K562 (cell line): ENCODE results near the gene VPS18. TPM values are rescaled to one million over a fixed set of nuclear protein-coding genes. Genes with fewer than 3 reads are reported as not detected.

Experiments
- ATF3 ChIP-seq, 2 experiments: fragments of 450-650 bp in 1 of 2; sonication (generic) in 1 of 2; formaldehyde crosslinking in 1 of 2; IDR thresholded peaks in 1 of 2; conservative IDR thresholded peaks in 1 of 2; 2 replicates each; pipeline versions ENCODE4 v1.6.1 to v1.8.1; 2016 to 2023; ENCODE audit warnings: mild to moderate bottlenecking in 2 of 2, moderate library complexity in 2 of 2, inconsistent platforms in 1 of 2, missing genetic modification reagents in 1 of 2
- HNRNPL ChIP-seq: fragments of 200-400 bp; formaldehyde crosslinking; IDR thresholded peaks from 2 replicates; pipeline ENCODE4 v1.6.1; 2017; ENCODE audit warnings: low read depth, mild to moderate bottlenecking, low read length
- KDM1A ChIP-seq, 2 experiments: fragments of 450-650 bp; IDR thresholded peaks; 2 replicates each; pipeline ENCODE4 v1.6.1; 2016; ENCODE audit warnings: mild to moderate bottlenecking in 2 of 2
- L3MBTL2 ChIP-seq: fragments of 450-650 bp; IDR thresholded peaks from 2 replicates; pipeline ENCODE4 v1.6.1; 2016; ENCODE audit warnings: mild to moderate bottlenecking, moderate library complexity
- MYC ChIP-seq, 2 experiments: fragments of 250-450 bp in 1 of 2; sonication (Bioruptor Pico) in 1 of 2; IDR thresholded peaks; 2 replicates each; pipeline versions ENCODE4 v1.5.1 to v1.6.1; 2012 to 2021; ENCODE audit warnings: low read depth in 2 of 2, borderline replicate concordance in 1 of 2, improper control_type of control experiment in 1 of 2, low read length in 1 of 2, mild to moderate bottlenecking in 1 of 2, moderate library complexity in 1 of 2
- NCOA2 ChIP-seq, 2 experiments: fragments of 450-650 bp; IDR thresholded peaks; 2 replicates each; pipeline ENCODE4 v1.6.1; 2018; ENCODE audit warnings: mild to moderate bottlenecking in 2 of 2, moderate library complexity in 1 of 2; ENCODE audit not compliant: partially characterized antibody in 2 of 2
- NFYB ChIP-seq: IDR thresholded peaks from 2 replicates; pipeline ENCODE4 v1.6.1; 2011; ENCODE audit warnings: mild to moderate bottlenecking, moderate library complexity; ENCODE audit not compliant: insufficient read length; ENCODE audit errors: extremely low read depth
- POLR2AphosphoS5 ChIP-seq: IDR thresholded peaks from 2 replicates; pipeline ENCODE4 v1.6.1; 2011; ENCODE audit warnings: mild to moderate bottlenecking, low read depth, low read length, moderate library complexity; ENCODE audit not compliant: control insufficient read depth, insufficient read depth
- SAP30 ChIP-seq: fragments of 200-600 bp; sonication (generic); IDR thresholded peaks from 2 replicates; pipeline ENCODE4 v1.6.1; 2012; ENCODE audit warnings: borderline replicate concordance, low read depth, mild to moderate bottlenecking, moderate library complexity, low read length, control low read depth, inconsistent platforms; ENCODE audit not compliant: insufficient read depth, poor library complexity, severe bottlenecking
- STAG1 ChIP-seq: sonication (generic); formaldehyde crosslinking; IDR thresholded peaks from 2 replicates; pipeline ENCODE4 v1.5.0; 2020; ENCODE audit warnings: missing genetic modification reagents, borderline replicate concordance
- TEAD2 ChIP-seq: fragments of 450-650 bp; IDR thresholded peaks from 2 replicates; pipeline ENCODE4 v1.6.1; 2016; ENCODE audit warnings: missing genetic modification characterization, control low read depth, missing compliant biosample characterization
- ZNF124 ChIP-seq: sonication (generic); formaldehyde crosslinking; IDR thresholded peaks from 2 replicates; pipeline ENCODE4 v1.8.1; 2022; ENCODE audit warnings: missing genetic modification reagents
- polyA plus RNA-seq, 8 experiments: library from polyadenylated mRNA; depleted of rRNA in 4 of 8; stranded (reverse) in 5 of 8; unstranded in 3 of 8; fragments of >200 nt; fragmentation: Nextera tagmentation in 2 of 8; fragmentation: Illumina TruSeq in 1 of 8; extraction: Ambion mirVana in 2 of 8; extraction: Trizol in 1 of 8; gene quantifications; 2 replicates each; pipeline versions ENCODE4 v1.2.1 to v1.2.3, GENCODE V29; 2011 to 2014; ENCODE audit warnings: inconsistent platforms in 1 of 8, missing spikeins in 1 of 8
- total RNA-seq, 7 experiments: library from RNA; depleted of rRNA in 6 of 7; stranded (reverse); fragments of >200 nt in 6 of 7; fragmentation: Illumina TruSeq in 2 of 7; extraction: Trizol in 2 of 7; gene quantifications; 2 replicates each; pipeline versions ENCODE4 v1.2.1 to v1.2.3, GENCODE V29; 2011 to 2021; ENCODE audit warnings: low replicate concordance in 1 of 7
- TF ChIP-seq, protein P1 (sequence below): sonication (generic); formaldehyde crosslinking; IDR thresholded peaks from 2 replicates; pipeline ENCODE4 v1.4.0; 2020; ENCODE audit warnings: mild to moderate bottlenecking, missing genetic modification reagents
- TF ChIP-seq, protein P2 (sequence below): fragments of 450-650 bp; formaldehyde crosslinking; IDR thresholded peaks from 2 replicates; pipeline ENCODE4 v1.4.0; 2022; ENCODE audit warnings: mild to moderate bottlenecking, moderate library complexity
- TF ChIP-seq, protein P3 (sequence below), 2 experiments: IDR thresholded peaks; 2 replicates each; pipeline ENCODE4 v1.6.1; 2011; ENCODE audit warnings: borderline replicate concordance in 1 of 2, control low read depth in 1 of 2, low read depth in 1 of 2, low read length in 1 of 2, mild to moderate bottlenecking in 1 of 2, mixed read lengths in 1 of 2, moderate library complexity in 1 of 2; ENCODE audit not compliant: insufficient read depth in 1 of 2, insufficient read length in 1 of 2, poor library complexity in 1 of 2, severe bottlenecking in 1 of 2; ENCODE audit errors: extremely low read depth in 1 of 2
- TF ChIP-seq, protein P4 (sequence below): sonication (generic); formaldehyde crosslinking; IDR thresholded peaks from 2 replicates; pipeline ENCODE4 v1.8.1; 2022; ENCODE audit warnings: missing genetic modification reagents

VPS18 gene
- total and polyA plus RNA-seq, 9 of the 15 experiments (the other 6 are each of a cell fraction or from before 2014, with no cell fraction given), result 0.73 to 19.9 (median 8.5) TPM

DNA sequence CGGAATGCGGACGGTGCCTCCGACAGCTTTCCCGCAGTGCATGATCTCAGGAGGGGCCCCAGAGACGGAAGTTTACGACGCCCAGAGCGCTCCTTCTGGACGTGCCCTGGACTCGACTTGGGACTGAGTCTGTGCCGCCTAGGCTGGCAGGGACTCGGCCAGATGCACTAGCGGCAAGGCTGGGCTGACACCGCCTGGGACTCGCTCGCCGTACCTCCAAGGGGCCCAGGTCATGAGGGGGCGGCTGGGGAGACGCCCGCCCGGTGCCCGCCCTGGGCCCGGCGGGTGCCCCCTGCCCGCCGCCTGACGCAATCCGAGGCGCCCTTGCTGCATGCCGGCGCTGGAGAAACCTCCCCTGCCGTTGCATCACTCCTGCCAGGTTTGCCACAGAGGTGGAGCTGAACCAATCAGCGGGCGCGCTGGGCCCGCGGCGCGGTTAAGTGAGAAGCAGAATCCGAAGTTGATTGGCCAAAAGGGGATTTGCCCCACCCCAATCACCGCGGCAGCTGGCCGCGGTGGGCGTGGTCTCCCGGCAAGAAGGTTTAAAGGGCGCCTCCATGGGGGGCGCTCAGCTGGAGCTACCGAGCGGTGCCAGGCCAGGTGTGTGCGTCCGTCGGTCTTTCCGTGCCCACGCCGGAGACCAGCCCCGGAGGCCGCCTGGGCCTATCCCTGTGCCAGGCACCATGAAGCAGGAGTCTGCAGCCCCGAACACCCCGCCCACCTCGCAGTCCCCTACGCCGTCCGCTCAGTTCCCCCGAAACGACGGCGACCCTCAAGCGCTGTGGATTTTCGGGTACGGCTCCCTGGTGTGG lies 58.9 kb downstream of the VPS18 start, which contains the start of gene CHAC1 (continued):
- TF ChIP-seq, protein P1, sequence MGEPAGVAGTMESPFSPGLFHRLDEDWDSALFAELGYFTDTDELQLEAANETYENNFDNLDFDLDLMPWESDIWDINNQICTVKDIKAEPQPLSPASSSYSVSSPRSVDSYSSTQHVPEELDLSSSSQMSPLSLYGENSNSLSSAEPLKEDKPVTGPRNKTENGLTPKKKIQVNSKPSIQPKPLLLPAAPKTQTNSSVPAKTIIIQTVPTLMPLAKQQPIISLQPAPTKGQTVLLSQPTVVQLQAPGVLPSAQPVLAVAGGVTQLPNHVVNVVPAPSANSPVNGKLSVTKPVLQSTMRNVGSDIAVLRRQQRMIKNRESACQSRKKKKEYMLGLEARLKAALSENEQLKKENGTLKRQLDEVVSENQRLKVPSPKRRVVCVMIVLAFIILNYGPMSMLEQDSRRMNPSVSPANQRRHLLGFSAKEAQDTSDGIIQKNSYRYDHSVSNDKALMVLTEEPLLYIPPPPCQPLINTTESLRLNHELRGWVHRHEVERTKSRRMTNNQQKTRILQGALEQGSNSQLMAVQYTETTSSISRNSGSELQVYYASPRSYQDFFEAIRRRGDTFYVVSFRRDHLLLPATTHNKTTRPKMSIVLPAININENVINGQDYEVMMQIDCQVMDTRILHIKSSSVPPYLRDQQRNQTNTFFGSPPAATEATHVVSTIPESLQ (CRISPR knock-in tag), result no peak
- TF ChIP-seq TEAD2 (tag) (no peak), NCOA2 (IDR thresholded peaks at IDR 0.05; ENCODE audit: partially characterized antibody in 2 of 2) (no peak), STAG1 (CRISPR knock-in tag) (no peak), MYC (IDR thresholded peaks at IDR 0.05; ENCODE audit: low read depth, low read length) (peak; percentile 96), MYC (CRISPR knock-in tag; IDR thresholded peaks at IDR 0.05; ENCODE audit: borderline replicate concordance, low read depth) (no peak), NFYB (peak; percentile 36), L3MBTL2 (peak; percentile 72; the same call in 1 of the 2 replicates), KDM1A (IDR thresholded peaks at IDR 0.05) (no peak), POLR2AphosphoS5 (no peak), HNRNPL (peak; percentile 90), ZNF124 (CRISPR knock-in tag) (no peak), SAP30 (peak; percentile 85), ATF3 (IDR thresholded peaks at IDR 0.05) (peak; percentile 98), ATF3 (CRISPR knock-in tag; conservative IDR thresholded peaks at IDR 0.05) (no peak)
- TF ChIP-seq, protein P2, sequence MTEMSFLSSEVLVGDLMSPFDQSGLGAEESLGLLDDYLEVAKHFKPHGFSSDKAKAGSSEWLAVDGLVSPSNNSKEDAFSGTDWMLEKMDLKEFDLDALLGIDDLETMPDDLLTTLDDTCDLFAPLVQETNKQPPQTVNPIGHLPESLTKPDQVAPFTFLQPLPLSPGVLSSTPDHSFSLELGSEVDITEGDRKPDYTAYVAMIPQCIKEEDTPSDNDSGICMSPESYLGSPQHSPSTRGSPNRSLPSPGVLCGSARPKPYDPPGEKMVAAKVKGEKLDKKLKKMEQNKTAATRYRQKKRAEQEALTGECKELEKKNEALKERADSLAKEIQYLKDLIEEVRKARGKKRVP (CRISPR knock-in tag), result peak; percentile 98
- TF ChIP-seq, protein P3, sequence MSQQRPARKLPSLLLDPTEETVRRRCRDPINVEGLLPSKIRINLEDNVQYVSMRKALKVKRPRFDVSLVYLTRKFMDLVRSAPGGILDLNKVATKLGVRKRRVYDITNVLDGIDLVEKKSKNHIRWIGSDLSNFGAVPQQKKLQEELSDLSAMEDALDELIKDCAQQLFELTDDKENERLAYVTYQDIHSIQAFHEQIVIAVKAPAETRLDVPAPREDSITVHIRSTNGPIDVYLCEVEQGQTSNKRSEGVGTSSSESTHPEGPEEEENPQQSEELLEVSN (IDR thresholded peaks at IDR 0.05; ENCODE audit: borderline replicate concordance in 1 of 2, extremely low read depth in 1 of 2, insufficient read depth in 1 of 2, insufficient read length in 1 of 2, low read depth in 1 of 2, low read length in 1 of 2, poor library complexity in 1 of 2, severe bottlenecking in 1 of 2), result peak in 1 of 2 experiments; percentile 28
- TF ChIP-seq, protein P4, sequence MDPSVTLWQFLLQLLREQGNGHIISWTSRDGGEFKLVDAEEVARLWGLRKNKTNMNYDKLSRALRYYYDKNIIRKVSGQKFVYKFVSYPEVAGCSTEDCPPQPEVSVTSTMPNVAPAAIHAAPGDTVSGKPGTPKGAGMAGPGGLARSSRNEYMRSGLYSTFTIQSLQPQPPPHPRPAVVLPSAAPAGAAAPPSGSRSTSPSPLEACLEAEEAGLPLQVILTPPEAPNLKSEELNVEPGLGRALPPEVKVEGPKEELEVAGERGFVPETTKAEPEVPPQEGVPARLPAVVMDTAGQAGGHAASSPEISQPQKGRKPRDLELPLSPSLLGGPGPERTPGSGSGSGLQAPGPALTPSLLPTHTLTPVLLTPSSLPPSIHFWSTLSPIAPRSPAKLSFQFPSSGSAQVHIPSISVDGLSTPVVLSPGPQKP (CRISPR knock-in tag), result no peak
